T-helper 1 cell treated with Interleukin-12 subunit alpha and Interleukin-12 subunit beta and Interleukin-4 antibody, amounts not matched to agents 30 ng/mL and 1 ng/mL, for 36 hours (primary cell): Measurements from ENCODE around the gene YBX2. TPM values are rescaled to one million over a fixed set of nuclear protein-coding genes. Genes with fewer than 3 reads are reported as not detected.

Experiments used
- intact Hi-C: fragments of 100-400 bp; cut with micrococcal nuclease; formaldehyde crosslinking; loops from one replicate; pipeline ENCODE4 v1.15.1; 2024
- total RNA-seq: library from RNA; stranded (reverse); gene quantifications from 2 replicates; pipeline ENCODE4 v1.2.3, GENCODE V29; 2022

YBX2 gene
- total RNA-seq, 1 donor from 2014 or later: 0.39 TPM

DNA sequence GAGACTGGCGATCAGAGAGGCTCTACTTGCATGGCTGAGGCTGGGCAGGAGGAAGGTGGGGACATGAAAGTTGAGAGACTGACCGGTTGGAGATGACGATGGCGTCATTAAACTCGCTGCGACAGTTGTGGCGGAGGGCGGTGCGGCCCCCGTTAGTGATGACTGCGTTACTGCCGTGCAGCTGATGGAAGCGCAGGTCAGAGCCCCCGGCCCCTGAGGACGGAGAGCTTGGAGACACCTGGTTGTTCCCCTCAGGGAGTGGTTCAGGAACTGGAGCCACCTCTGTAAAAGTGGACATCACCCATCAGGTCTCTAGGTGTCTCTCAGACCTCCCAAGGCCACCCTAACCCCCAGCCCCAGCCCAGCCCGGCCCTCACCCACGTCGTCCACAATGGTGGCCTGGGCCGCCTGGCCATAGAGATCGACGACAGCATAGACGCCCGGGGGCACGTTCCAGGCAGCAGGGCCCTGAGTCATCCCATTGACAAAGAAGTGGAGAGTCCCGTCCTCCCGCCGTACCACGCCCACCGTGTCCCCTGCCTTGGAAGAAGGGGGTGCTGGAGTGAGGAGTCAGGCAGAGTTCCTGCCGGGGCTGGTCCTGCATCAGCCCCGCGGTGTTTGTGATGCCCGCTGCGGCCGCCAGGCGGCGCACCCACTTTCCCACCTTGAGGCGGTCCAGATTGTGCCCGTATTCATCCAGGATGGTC, 29.4 kb upstream of the YBX2 start:
- intact Hi-C loops: loop anchor here (1.0 kb wide), 2 partner anchors 21 to 27 kb away; no protein-coding TSS in a partner anchor

DNA sequence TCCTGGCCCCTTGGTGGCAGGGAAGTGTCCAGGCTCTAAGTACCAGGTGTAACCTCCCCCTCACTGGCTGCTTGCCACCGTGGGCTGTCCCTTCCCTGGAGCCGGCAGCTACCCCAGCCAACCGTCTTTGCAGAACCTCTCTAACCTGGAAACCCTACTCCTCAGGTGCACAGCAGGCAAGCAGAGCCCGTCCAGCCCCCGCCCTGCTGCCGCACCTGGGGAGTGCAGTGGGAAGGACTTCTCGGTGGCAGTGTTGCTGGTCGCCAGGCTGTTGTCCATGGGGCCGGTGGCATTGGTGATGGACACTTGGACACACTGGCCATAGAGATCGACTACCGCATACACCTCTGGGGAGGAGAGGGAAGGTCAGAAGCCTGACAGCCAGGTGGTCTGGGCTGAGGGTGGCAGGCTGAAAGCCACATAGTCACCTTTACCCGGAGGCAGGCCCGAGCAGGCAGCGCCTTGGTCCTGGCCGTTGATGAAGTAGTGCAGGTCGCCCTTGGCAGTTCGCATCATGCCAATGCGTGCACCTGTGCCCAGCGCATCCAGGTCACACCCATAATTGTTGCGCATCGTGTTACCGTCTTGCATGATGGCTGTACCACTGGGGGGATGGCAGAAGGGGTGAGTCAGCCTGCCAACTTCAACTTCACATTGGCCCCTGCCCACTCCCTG, 28.2 kb upstream of the YBX2 start:
- intact Hi-C loops: no loop called here

DNA sequence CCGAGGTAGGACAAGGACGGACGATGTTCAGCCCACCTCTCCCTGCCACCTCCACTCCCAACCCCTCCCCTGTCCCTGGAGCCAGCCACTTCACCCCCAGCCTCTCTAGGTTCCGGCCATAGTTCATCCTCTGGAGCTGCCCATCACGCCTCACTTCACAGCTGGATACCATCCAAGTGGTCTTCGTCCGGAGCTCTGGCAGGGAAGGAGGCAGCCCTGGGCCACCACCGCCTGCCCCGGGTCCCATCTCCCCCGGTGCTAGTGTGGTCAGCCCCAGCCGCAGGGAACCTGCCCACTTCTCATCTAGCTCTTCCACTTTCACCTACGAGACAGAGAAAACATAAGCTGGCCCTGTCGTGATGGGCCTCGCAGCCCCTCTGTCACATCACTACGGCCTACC, 27.0 kb upstream of the YBX2 start:
- intact Hi-C loops: no loop called here

DNA sequence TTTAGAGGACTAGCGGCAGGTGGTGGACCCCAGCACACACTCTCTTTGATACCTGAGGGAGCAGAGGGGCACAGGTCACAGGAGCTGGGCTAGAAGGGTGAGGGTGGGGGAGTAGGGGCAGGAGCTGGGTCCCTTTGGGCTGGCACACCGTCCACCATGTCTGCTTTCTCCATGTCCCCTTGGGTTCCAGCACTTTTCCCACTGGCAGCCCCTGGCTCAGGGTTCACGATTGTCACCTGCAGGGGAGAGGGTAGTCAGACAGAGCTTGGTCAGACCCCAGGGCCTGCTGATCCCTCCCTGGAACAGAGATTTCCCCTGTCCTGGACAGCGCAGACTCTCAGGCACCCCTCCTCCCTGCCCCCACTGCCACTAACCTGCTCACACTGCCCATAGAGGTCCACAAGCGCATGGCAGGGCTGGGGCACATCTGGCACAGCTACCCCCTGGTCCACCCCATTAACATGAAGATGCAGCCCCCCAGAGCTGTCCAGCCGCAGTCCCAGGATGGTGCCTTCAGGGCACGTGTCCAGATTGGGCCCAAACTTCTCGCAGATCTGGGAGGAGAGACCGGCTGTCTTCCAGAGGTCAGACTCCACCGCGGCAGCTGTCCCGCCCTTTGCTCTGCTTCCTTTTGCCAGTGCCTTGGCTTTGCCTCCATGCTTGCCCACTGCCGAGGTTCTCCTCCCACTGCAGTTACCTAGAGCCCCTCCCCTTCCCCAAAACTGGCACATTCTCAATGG, 23.9 kb upstream of the YBX2 start:
- intact Hi-C loops: no loop called here

DNA sequence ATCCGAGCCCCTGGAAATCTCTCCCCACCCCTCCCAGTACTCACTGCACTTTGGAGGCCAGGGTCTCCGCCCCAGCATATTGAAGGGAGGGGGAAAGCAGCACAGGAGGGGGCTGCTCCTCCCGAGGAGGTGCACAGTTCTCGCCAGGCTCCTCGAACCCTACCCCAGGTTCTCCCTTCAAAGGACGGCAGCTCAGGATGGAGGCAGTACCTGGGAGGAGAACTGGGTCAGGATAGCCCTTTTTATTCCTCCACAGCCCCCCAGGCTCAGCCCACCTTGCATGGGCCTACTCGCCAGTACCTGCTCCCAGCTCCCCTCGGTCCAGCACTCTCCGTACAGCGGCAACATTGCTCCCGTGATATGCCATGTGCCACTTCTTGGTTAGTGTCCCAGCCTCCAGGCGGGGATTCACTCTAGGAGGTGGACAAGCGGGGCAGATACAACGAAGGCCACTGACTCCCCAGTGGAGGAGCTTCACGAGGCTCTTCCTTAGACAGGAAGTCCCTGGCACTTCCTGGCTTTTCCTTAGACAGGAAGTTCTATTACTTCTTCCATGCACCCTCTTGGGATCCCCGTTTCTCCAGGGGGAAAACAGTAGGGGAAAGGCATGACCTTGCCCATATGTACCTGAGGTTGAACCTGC, 22.8 kb upstream of the YBX2 start:
- intact Hi-C loops: no loop called here

DNA sequence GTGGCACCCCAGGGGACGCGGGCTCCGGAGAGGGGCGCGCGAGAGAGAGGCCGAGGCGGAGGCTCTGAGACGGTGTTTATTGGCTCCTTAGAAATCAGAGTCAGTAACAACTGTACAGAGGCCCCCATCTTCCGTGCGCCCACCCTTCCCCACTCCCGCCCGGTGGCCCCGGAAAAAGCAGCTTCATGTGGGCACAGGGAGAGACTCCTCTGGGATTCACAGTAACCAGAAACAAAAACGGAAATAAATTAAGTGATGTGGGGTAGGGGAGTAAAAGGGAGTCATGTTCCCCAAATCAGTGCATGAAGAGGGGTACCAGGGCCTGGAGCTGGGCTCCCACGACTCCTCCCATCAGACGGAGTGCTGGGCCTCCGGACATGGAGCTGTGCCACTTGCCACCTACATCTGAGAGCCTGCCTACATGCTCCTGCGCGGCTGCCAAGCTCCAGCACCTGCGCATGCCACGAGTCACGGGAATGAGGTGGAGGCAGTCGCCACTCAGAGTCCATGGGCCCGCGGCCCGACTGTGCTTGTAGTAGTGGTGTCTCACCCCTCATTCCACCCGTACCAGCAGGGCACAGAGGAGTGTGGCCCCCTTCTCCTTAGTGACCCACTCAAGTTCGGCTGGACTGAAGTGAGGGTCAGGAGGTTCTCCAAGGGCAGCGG, 21.3 kb upstream of the YBX2 start:
- intact Hi-C loops: loop anchor here (1.0 kb wide), 2 partner anchors 8 to 14 kb away; partner anchors contain the start of genes EIF5A and NEURL4

DNA sequence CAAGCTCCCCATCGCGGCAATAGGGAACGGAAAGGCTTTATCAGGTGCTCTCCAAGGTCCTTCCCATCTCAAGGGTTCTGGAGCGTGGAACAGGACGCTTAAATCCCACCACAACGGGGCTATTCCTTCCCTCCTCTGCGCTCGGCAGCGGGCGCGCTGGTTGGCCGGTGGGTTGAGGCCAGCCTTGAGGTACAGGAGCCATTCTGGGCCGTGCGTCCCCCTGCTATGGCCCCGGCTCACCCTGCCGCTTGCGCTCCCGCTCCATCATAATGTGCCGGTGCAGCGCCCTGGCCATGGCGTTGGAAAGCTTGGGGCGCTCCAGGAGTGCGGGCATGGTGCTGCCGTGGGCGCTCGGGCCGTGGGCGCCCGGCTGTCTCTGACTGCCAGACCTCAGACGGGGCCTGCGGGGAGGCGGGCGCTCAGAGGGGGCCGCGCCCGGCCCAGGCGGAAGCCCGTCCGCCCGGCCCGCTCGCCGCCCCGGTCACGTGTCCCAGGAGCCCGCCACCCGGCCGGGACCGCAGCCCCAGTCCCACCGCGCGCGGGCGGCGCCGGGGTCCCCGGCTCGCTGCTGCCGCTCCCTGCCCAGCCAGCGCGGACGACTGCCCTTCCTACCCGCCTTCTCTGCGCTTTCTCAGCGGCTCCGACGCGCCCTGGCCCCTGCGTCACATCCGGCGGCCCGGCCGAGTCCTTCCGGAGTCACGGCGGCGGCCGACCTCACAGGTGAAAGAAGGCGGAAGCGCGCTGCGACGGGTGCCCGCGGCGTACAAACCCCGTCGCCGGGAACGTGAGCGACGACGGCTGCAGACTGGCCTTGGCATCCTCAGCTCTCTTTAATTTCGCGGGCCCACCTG, 20.5 kb upstream of the YBX2 start, which contains the start of gene GPS2:
Gene GPS2, minus strand, starts transcription at position 642 of the 851 bp plus-strand sequence. Its CDS starts 308 bp downstream, at position 334.
- intact Hi-C loops: loop anchor here (1.0 kb wide), 2 partner anchors 8 to 14 kb away; partner anchors contain the start of genes EIF5A and NEURL4

DNA sequence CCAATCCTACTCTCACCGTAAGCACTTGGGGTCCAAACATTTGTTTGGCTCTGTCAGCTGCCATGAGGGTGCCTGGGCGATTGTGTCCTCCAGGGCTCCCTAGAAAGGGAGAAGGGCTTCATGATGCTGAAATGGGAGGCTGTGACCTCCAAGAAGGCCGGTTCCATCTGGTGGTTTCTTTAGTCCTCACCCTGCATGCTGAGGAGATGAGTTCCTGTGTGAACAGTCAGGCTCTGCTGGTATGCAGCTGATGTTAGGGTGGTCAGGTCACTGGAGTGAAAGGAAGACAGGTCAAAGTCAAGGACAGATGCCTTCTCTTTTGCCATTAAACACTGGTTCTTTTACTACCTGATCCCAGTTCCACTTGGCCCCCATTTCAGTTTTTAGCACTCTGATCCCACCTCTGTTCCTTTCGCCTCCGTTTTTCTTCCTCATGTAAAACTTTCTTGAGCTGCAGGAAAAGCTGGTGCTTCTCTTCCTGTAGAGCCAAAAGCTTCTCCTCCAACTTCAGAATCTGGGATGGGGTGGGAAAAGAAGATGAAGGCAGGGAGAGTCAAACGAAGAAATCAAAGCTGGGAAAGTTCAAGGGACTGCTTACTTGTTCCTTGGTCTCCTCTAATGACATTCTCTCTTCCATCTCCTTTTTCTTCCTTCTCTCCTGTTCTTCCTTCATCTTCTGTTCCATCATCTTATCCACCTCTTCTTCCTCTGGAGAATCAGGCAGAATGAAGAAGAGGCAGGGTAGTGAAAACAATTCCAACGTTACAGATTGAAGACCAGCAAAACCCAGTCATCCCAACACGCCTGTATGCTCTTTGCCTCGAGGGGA, 19.7 kb upstream of the YBX2 start:
- intact Hi-C loops: no loop called here

DNA sequence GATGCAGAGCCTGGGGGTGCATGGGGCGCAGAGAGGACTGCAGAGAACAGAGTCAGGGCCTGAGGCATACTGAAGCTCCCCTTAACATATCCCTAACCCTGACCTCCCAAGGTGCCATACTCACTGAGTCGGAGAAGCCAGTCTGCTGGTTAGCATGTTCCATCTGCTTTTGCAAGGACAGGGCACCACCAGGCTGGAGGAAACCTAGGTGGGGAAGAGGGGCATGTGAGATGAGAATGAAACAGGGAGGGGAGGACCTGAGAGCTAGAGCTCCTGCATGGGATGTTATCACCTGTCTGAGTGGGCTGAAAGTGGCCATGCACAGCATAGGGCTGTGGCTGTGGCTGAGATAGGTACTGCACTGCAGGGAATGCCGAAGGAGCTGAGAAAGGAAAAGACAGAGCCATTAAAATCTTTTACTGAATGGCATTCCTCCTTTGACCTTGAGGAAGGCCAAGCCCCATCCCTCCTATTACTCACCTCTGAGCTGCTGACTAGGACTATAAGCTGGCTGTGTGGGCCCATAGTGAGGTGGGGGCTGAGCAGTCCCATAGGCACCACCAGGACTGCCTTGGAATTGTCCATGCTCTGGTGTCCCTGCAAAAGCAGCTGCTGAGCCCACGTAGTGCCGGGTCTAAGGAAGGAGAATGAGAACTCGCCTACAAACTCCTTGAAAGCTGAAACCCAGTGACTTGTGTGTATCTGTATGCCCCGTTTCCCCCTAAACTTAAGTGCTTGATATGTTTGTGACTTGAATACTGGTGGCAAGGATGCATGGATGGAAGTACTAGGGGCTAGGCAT, 18.9 kb upstream of the YBX2 start:
- intact Hi-C loops: no loop called here

DNA sequence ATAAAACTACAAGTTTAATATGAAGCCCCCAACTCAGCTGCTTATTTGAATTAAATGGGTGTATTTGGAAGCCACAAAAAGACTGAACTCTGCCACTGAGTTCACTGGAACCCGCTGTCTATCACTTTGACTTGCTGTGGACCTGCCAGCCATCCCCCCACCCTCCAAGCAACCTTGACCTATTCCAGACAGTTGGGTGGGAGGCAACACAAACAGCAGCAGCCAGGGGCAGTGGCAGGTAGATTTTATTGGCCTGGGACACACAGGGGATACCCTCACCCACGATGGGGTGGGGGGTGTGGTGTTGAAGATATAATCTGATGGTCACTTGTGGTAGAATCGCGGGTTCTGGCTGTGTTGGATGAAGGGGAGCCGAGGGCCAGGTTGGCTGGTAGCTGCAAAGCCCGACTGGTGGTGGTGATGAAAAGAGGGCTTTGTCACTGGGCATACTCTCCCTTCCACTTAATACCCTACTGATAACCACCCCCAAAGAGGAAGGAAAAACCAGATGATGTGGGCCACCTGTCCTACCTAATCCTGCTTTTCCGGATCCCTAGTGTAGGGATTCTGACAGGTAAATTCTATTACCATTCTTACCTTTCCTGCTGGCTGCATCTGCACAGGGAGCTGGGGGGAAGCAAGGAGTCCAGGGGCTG, 18.1 kb upstream of the YBX2 start:
- intact Hi-C loops: no loop called here

DNA sequence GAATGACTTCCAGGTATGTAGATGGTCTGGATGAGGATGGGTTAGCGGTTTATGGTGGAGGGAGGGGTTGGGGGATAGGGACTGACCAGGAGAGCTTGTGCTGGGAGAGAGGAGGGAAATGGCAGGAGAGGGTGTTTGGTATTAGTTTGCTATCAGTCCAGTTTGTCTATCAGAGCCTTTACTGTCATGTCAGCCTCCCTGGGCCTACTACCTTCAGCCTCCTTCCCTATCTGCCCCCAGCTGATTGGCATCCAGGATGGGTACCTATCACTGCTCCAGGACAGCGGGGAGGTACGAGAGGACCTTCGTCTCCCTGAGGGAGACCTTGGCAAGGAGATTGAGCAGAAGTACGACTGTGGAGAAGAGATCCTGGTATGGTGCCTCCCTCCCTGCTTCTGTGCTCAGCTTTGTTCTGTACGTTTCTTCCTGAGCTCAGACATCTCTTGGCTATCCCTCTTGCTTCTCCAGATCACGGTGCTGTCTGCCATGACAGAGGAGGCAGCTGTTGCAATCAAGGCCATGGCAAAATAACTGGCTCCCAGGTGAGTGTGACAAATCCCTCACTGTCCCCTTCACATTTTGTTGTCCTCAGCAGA, 16.8 kb upstream of the YBX2 start:
- intact Hi-C loops: no loop called here

DNA sequence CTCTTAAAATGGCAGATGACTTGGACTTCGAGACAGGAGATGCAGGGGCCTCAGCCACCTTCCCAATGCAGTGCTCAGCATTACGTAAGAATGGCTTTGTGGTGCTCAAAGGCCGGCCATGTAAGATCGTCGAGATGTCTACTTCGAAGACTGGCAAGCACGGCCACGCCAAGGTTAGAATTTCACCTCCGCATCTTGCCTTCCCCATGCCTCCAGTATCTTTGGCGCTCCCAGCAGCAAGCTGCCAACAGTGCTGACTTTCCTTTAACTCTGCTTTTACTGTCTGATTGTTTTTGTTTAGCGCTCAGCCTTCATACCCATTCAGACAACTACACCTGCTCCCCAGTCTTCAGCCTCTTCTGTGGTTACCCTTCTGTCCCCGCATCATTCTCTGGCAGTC, 15.2 kb upstream of the YBX2 start:
- intact Hi-C loops: loop anchor here (1.0 to 10.0 kb wide), 4 partner anchors 27 to 1822 kb away; partner anchors contain the start of genes ACAP1, DERL2, KIAA0753 and MIS12

DNA sequence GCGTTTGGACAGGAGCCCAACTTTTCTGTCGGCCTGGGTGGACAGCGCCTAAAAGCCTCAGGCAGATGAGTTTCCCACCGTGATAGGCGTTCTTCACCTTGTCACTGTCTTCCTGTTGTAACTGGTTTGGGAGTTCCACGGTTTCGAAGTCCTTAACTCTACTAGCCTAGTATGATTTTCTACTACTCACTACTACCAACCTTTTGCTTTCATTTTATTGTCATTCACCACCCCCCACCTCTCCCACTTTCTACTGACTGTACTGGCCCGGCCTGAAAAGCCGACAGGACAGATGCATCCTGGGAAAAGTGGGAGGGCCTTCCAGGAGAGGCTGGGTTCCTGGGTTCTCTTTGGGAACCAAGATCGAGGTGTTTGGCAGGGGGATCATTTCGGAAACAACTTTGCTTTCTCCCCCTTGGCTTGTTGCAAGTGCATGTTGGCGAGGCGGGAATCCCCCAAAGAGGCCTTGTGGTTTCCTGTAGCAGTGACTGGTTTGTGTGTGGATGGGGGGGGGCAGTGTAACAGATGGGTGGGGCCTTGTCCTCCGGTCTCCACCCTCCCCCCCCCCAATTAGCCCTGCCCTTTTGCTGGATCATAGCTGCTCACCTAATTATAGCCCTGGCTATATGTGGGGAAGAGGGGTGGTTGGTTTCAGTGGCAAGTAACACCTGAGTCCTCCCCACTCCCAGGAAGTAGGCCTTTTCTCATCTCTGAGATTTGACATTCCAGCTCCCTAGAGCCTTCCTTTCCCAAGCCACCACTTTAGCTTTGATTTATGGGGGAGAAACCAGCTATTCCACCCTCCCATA, 14.4 kb upstream of the YBX2 start:
- intact Hi-C loops: loop anchor here (1.0 to 10.0 kb wide), 4 partner anchors 27 to 1822 kb away; partner anchors contain the start of genes ACAP1, DERL2, KIAA0753 and MIS12

DNA sequence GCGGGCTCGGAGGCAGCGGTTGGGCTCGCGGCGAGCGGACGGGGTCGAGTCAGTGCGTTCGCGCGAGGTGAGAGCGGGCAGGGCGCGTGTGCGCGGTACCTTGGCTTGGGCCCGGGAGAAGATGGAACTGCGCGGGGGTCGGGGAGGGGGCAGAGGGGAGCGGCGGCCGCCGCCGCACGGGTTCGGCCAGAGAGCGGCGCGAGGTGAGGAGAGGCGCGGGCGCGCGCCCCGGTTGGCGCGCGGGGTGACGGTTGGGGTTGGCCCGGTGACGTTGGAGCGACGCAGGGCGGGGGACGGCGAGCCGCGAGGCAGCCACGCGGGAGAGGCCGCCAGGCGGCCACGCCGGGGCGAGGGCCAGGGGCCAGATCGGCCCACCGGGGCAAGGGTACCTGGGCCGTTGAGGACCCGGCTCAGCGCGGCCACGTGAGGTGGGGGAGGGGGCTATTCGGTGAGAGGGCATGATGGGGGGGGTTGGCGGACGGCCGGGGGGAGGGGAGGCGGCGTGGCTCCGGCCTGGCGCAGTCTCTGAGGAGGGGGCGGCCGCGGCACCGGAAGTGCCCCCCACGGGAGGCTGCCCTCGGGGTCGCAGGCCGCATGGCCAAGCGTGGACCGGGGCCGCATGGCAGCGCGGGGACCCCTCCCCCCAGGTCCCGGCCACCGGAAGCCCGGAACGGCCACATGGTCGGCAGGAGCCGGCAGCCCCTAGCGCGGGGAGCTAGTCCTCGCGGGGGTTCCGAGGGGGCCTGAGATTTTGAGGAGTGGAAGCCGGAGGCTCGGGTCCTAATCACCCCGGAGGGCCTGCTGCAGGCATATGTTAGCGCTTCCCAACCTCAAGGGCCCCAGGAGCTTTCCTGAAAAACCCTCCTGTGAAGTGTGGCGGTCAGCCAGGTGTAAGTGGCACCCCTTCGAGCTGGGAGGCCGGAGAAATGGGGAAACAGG, 13.5 kb upstream of the YBX2 start:
- intact Hi-C loops: loop anchor here (1.0 to 10.0 kb wide), 22 partner anchors 7 to 1821 kb away; partner anchors contain the start of genes ATP1B2, DERL2, DVL2 and ELP5
